Cardiac muscle cell (in vitro differentiated cells and primary cell): Measurements from ENCODE around the gene EPN1. TPM values are rescaled to one million over a fixed set of nuclear protein-coding genes. Genes with fewer than 3 reads are reported as not detected.

Source experiments
- DNase-seq, 2 donors: peaks; one replicate each; pipeline versions ENCODE4 v3.0.0 to v3.0.0-alpha.2; 2010 to 2017; ENCODE audit warnings: low read depth in 1 of 2, low spot score in 1 of 2
- H3K27ac ChIP-seq: fragments of 200-600 bp; sonication (generic); 2 replicates; pipeline ENCODE4 v1.5.1; 2016
- H3K27me3 ChIP-seq: fragments of 200-600 bp; sonication (generic); 2 replicates; pipeline ENCODE4 v1.6.0; 2016; ENCODE audit warnings: control low read depth
- H3K36me3 ChIP-seq: fragments of 200-600 bp; sonication (generic); 2 replicates; pipeline ENCODE4 v1.5.1; 2016; ENCODE audit warnings: control low read depth
- H3K4me1 ChIP-seq: fragments of 200-600 bp; sonication (generic); 2 replicates; pipeline ENCODE4 v1.8.1; 2017; ENCODE audit warnings: low read depth, mild to moderate bottlenecking, mixed run types
- H3K4me3 ChIP-seq: fragments of 200-600 bp; sonication (generic); 2 replicates; pipeline ENCODE4 v1.5.1; 2016; ENCODE audit warnings: mild to moderate bottlenecking
- H3K9me3 ChIP-seq: fragments of 200-600 bp; sonication (generic); 2 replicates; pipeline ENCODE4 v1.5.1; 2017; ENCODE audit warnings: low read depth, mild to moderate bottlenecking, control low read depth
- CTCF ChIP-seq: IDR thresholded peaks from 2 replicates; pipeline ENCODE4 v1.5.1; 2012; ENCODE audit warnings: low read depth, mild to moderate bottlenecking, low read length
- polyA plus RNA-seq: library from polyadenylated mRNA; unstranded; fragments of >200 nt; fragmentation: Nextera tagmentation; extraction: Ambion mirVana; gene quantifications from 2 replicates; pipeline ENCODE4 v1.2.1, GENCODE V29; 2016
- total RNA-seq: library from RNA; depleted of rRNA; stranded (reverse); fragments of >200 nt; gene quantifications from 2 replicates; pipeline ENCODE4 v1.2.3, GENCODE V29; 2016

The EPN1 gene
- total and polyA plus RNA-seq, 2 experiments from 2014 or later = 164 to 173 TPM

GRCh38 chr19:55704494-55705245 lies 29.6 kb downstream of the EPN1 start:
- H3K27ac ChIP-seq = no peak overlapping the region
- H3K4me3 ChIP-seq = no peak overlapping the region
- no peak for DNase-seq
- no peaks in the 10 kb centered on the region for H3K9me3 ChIP-seq
- no peaks in the 10 kb centered on the region for H3K36me3 ChIP-seq
- no peaks in the 10 kb centered on the region for H3K27me3 ChIP-seq
- no peak for TF ChIP-seq CTCF
- no peaks in the 10 kb centered on the region for H3K4me1 ChIP-seq

GRCh38 chr19:55705972-55706371 lies 30.9 kb downstream of the EPN1 start:
- no peaks in the 10 kb centered on the region for H3K36me3 ChIP-seq
- no peak overlapping the region for H3K4me3 ChIP-seq
- no peaks in the 10 kb centered on the region for H3K9me3 ChIP-seq
- no peak for TF ChIP-seq CTCF
- no peak overlapping the region for H3K27ac ChIP-seq
- no peaks in the 10 kb centered on the region for H3K4me1 ChIP-seq
- H3K27me3 ChIP-seq = no peaks in the 10 kb centered on the region
- DNase-seq = no peak

GRCh38 chr19:55711719-55712118 lies 36.7 kb downstream of the EPN1 start:
- no peak for TF ChIP-seq CTCF
- no peaks in the 10 kb centered on the region for H3K4me1 ChIP-seq
- no peak for DNase-seq
- no peaks in the 10 kb centered on the region for H3K27me3 ChIP-seq
- no peaks in the 10 kb centered on the region for H3K9me3 ChIP-seq
- H3K4me3 ChIP-seq = no peak overlapping the region
- no peaks in the 10 kb centered on the region for H3K36me3 ChIP-seq
- no peak overlapping the region for H3K27ac ChIP-seq

DNA sequence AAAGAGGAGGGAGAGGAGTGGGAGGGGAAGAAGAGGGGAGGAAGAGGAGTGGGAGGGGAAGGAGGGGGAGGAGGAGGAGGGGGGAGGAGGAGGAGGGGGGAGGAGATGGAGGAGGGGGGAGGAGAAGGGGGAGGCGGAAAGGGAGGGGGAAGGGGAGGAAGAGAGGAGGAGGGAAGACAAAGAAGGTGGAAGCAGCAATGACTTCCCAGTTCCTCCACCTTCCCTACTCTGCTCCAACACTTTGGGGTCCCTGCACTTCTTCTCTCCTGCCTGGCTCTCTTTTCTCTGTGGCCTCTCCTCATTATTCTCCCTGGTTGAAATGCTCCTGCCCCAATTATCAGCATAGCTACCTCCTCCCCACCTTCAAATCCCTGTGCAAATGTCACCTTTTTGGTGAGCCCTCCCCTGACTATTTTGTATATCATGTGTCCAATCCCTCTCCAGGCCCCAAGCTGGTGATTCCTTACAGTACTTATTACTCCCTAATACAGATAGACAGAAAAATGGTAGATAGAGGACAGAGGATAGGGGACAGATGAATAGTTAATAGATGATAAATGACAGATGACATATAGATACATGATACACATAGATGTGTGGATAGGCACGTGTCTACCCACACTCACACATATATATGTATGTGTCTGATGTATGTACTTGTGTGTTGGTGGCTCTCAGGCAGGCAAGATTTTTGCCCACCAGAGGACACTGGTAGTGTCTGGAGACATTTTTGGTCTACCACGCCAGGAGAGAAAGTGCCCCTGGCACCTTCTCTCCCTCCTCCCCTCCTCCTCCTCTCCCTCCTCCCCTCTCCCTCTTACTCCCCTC lies 38.0 kb downstream of the EPN1 start:
- Histone ChIP-seq H3K27me3 (no peaks in the 10 kb centered on the region), H3K4me3 (no peak overlapping the region), H3K9me3 (no peaks in the 10 kb centered on the region), H3K27ac (no peak overlapping the region), H3K36me3 (no peaks in the 10 kb centered on the region), H3K4me1 (no peaks in the 10 kb centered on the region)
- no peak for DNase-seq
- no peak for TF ChIP-seq CTCF

GRCh38 chr19:55716531-55716930 lies 41.5 kb downstream of the EPN1 start:
- H3K36me3 ChIP-seq = no peaks in the 10 kb centered on the region
- H3K9me3 ChIP-seq = no peaks in the 10 kb centered on the region
- no peak overlapping the region for H3K27ac ChIP-seq
- H3K4me1 ChIP-seq = no peaks in the 10 kb centered on the region
- no peak for DNase-seq
- no peak overlapping the region for H3K4me3 ChIP-seq
- no peaks in the 10 kb centered on the region for H3K27me3 ChIP-seq
- TF ChIP-seq CTCF = no peak
